Measurements from ENCODE around the gene AQP12A. TPM values are rescaled to one million over a fixed set of nuclear protein-coding genes. Genes with fewer than 3 reads are reported as not detected.
"Not testable (repeated sequence)": the region's sequence is repeated elsewhere in the genome, so short reads cannot be mapped to it uniquely, and the experiment has no call there.

The AQP12A gene
- total RNA-seq, 1 donor from 2014 or later, result not detected

DNA sequence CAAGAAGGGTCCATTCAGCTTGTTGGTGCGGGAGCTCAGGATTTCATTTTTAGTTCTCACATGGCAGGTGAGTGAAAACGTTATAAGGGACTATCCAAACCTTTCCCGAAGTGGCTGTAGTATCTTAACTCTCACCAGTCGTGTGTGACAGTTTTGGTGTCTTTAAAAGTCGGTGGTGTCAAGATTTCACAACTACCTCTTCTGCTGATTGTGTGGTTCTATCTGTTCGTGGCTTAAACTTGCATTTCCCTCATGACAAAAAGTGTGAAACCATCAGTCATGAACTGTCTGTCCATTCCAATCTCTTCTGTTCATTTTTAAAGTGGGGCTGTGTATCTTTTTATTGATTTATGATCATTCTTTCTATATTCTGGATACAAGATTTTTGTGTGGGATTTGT lies 5.2 kb upstream of the AQP12A start:
- intact Hi-C loops (cut with micrococcal nuclease), result no loop called here

- intact Hi-C loops (cut with micrococcal nuclease), result no loop called here
Measured at GRCh38 chr2:240687045-240687740, 4.5 kb upstream of the AQP12A start.

GRCh38 chr2:240687741-240688552 lies 3.7 kb upstream of the AQP12A start:
- intact Hi-C loops (cut with micrococcal nuclease), result no loop called here

DNA sequence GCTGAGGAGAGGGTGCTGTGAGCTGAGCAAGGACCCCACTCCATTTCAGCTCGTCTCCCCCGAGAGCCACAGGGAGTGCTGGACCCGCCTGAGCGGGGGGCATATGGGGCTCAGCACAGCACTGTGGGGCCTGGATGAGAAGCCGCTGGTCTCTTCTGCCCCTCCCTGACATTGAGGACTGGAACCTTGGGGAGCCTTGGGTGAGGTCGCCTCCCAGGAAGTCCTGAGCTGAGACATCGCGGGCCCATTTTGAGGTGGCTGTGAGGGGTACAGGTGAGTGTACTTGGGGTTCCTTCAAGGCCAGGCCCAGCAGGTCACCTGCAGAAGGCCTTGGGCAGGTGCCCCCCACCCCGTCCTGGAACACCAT lies 3.1 kb upstream of the AQP12A start:
- intact Hi-C loops (cut with micrococcal nuclease), result no loop called here

DNA sequence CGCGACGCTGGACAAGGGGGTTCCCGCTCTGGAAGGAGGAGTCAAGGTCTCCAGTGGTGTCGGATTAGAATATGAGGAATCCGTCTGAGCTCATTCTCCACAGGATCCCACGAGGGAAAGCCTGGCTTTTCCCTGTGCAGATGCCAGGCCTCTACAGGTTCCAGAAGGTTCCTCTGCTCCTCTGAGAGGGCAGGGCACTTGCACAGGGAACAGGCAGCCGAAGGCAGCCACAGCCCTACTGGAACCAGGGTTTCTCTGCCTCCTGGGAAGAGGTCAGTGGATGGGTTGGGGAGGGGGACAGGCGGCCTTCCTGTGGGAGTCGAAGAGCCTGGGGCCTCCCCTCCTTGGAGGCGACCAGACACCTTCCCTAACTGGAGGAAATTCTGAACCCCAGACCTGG lies 1.7 kb upstream of the AQP12A start:
- intact Hi-C loops (cut with micrococcal nuclease), result no loop called here

- intact Hi-C loops (cut with micrococcal nuclease), result not testable (repeated sequence)
Measured at GRCh38 chr2:240690421-240691074, 1.1 kb upstream of the AQP12A start.

- intact Hi-C loops (cut with micrococcal nuclease), result not testable (repeated sequence)
Measured at GRCh38 chr2:240691075-240691427, 615 bp upstream of the AQP12A start.

DNA sequence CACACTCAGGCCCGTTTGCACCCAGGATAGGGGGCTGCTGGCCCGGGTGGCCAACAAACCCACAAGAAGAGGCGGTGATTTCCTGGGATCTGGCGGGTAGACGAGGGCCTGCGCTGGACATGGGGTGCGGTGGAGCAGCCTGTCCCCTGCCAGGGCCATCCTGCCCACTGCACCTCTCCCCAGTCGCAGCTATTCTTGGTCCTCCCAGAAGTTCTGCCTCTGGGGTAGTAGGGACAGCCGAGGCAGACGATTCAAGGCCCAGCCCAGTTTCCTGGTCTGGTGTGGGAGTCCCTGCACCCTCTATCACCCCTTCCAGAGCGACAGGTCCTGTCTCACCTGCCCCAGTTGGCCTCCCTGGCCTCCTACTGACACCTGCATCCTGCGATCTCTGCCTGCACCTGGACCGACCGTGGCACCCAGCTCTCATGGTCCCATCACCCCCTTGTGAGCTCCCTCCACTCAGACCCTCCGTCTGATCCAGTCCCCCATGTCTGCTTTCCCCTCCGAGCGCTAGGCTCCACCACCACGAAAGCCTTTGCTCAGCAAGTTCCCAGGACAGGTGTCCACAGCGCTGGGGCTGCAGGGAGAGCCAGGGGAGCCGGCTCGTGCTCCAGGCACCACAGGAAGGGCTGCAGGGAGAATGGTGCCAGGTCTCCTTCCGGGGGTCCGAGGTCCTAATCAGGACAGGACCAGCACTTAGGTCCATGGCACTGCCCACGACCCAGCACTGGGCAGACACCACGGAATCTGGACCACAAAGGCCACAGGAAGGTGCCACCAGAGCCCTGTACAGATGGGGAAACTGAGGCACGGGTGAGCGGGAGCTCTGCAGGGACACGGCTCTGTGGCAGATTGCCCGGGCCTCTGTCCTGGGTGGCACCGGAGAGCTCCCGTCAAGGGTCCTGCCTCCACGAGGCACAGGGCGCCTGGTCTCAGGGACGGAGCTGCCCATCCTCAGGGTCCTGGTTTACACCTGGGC lies 1.2 kb downstream of the AQP12A start:
- intact Hi-C loops (cut with micrococcal nuclease), result not testable (repeated sequence)

- intact Hi-C loops (cut with micrococcal nuclease), result not testable (repeated sequence)
Measured at GRCh38 chr2:240694304-240694703, 2.6 kb downstream of the AQP12A start.

DNA sequence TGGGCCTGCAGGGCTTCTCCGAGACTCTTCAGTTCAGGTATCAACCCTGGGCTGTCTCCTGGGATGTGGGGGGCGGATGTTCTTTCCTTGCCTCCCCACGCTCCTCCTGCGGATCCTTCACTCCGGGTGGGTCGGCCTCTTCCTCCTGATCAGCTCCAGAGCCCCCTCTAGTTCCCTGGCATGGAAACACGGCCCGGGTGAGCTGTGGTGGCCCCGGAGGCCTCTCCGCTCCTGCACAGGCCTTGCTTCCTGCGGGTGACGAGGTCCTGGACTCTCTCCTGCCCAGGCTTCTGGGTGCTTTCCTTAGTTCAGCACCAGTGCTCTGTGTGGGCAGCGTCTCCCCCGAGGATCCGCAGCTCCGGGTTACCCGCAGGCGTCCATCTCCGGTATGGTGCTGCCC lies 3.9 kb downstream of the AQP12A start:
- intact Hi-C loops (cut with micrococcal nuclease), result not testable (repeated sequence)

GRCh38 chr2:240696469-240696868 lies 4.8 kb downstream of the AQP12A start:
- intact Hi-C loops (cut with micrococcal nuclease), result not testable (repeated sequence)

DNA sequence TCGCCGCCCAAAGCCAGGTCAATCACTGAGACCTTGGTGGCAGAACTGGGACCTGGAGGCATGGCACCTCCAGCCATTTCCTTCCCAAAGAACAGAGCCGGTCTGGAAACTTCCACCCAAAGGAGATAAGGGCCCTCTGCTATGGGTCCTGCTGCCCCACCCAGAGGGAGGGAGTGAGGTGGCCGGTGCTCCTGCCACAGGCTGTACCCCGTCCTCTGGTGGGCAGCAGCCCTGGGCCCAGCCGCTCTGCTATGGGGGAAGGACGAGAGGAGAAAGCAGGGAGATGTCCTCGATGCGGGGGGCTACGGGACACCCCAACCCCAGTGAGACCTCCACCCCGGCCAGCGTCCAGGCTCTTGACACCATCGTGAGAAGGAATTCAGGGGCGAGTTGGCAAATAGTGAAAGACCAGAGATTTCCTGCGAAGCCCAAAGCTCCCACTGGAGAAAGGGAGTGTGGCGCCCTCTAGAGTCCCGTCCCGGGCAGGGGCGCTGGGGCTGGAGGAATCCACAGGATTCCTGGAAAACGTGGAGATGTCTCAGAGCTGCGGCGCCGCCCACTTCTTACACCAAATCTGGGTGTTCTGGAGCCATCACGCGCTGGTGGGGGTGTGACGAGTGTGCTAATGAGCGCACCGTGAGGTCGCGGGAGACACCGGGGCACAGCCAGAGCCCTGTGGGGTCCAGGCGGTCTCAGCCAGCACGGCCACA lies 7.3 kb downstream of the AQP12A start:
- intact Hi-C loops (cut with micrococcal nuclease), result not testable (repeated sequence)

DNA sequence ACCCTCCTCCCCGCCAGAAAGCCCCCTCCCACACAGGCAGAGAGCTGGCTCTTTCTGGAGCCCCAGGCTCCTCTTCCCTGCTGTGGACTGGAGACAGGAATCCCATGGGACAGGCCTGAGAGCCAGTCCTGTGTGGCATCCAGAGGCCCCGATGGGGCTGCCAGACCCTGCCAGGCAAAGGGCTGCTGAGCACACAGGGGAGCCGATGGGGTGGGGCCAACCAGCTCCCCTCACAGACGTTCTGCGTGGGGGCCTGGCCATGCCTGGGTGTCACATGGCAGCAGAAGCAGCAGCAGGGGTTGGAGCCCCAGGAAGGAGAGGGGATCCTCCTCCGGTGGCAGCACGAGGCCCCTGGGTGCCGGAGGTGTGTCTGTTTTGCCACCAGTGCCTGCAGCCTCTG lies 8.2 kb downstream of the AQP12A start:
- intact Hi-C loops (cut with micrococcal nuclease), result not testable (repeated sequence)

DNA sequence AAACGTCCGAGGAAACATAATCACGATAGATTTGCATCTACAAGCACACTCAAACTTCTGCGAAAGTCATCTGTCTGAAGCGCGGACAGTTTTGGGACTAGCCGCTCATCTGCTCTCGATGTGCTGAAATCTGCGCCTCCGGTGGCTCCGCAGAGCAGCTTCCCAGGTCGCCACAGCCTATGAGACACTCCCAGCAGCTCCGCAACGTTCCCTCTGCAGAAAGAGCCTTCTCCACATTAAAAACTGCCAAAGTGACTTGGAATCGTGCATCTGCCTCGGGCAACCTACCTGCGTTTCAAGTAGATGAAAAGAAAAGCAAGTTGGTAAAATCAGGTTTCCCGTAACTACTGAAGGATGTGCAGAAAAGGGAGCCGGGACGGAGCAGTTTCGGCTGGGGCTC lies 8.9 kb downstream of the AQP12A start:
- intact Hi-C loops (cut with micrococcal nuclease), result not testable (repeated sequence)

DNA sequence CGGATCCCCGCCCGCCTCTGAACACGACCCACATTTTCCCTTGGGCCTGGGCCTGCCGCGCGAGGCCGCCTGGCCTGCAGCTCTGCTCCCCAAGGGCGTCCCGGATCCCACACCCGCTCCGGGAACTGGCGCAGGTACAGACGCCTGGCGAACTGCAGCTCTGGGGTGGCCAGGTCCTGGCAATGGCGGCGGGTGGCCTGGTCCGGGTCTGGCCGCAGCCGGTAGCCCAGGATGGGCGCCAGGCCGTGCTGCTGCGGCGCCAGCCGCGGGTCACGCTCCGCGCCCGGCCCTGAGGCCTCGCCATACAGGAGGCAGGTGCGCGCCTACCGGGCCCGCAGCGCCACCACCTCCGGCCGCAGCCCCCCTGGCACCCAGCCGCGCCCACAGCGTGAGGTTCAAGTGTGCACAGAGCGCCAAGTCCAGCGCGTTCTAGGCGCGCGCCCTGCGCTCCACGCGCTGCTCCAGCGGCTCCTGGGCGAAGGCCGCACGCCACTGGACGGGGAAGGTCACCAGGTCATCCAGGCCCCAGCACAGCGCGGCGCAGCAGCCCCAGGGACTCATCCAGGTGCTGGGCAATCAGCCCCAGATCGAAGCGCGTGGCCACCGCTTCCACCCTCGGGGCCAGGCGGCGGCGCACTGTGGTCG lies 9.5 kb downstream of the AQP12A start:
- intact Hi-C loops (cut with micrococcal nuclease), result no loop called here

DNA sequence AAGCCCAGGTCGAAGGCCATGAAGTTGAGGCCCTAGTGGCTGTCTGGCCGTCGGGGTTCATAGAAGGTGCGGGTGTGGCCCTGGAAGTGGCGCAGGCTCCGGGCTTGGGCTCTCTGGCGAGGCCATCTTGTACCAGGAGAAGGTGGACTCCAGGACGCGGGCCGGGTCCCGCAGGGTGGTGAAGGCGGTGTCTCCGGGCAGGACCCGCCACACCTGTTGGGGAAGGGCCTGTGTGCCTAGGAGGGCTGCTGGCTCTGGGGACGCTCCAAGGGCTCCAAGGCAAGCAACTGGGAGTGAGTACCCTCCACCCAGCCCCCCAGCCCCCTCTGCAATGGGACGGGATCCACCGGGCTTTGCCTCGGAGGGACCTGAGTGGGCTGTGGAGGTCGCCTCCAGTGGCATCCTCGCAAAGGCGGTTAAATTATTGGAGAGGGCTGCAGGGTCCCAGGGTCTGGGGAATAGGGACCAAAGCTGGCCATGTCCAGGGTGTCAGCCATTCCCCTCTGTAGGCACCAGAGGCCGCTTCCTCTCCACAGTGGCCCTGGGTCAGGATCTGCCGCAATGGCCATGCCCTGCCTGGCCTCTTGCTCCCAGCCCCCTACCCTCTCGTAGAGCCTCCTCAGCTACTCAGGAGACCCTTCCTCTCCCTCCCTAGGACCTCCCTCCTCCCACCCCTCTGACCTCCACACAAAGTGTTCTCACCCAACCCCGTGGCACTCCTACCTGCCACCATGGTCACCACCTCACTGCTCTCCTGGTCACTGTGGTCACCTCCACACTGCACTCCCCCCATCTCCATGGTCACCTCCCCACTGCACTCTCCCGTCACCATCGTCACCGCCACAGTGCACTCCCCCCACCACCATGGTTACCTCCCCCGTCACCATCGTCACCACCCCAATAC lies 10.3 kb downstream of the AQP12A start:
- intact Hi-C loops (cut with micrococcal nuclease), result no loop called here

DNA sequence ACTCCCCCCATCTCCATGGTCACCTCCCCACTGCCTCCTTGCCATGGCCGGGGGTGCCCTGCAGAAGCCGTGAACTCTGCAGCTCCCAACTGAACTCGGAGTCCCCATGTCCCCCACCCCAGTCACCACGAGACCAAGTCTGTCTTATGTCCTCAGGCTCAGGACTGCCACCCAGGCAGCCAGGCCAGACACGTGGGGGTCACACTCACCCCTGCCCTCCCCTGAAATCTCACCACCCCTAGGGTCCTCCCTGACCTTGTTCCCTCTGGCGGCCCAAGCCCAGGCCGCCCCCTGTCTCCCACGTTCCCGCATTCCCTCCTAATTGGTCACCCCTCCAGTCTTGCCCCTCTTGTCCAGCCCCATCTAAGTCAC lies 11.0 kb downstream of the AQP12A start:
- intact Hi-C loops (cut with micrococcal nuclease), result no loop called here

- intact Hi-C loops (cut with micrococcal nuclease), result loop anchor here (1.0 kb wide), 1 partner anchor 189 kb away; no protein-coding TSS in a partner anchor
Measured at GRCh38 chr2:240703417-240704341, 12.0 kb downstream of the AQP12A start.

All from T-helper 2 cell treated with Interferon-gamma antibody and Interleukin-4, amounts not matched to agents 100 ng/mL and 5 ng/mL, for 36 hours (primary cell).